ENCODE measurements around the gene EED.

EED gene

DNA sequence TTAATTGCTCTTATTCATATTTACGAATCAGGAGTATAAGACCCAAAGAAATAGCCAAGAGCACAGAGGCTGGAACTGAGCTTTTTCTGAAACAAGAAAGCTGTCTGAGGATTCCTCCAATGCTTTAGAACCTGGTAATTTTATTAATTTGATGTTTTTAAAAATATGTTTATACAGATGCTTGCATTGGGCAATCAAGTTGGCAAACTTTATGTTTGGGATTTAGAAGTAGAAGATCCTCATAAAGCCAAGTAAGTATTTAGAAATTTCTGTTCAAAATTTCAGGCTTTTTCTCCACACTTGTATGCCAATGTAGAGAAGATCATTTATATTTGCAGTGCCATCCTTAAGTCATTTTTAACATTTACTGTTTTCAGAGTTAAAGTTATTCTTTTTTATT, 33.2 kb downstream of the EED start:
- Histone ChIP-seq H3K9me2 (replicated peaks; ENCODE audit: control insufficient read depth, low read length) (no peaks in the 10 kb centered on the region), H4K20me1 (ENCODE audit: control insufficient read depth, insufficient read depth, low read depth, low read length) (peaks cover 6% of the 10 kb centered on the region; the same call in 1 of the 2 replicates), H3K36me3 (ENCODE audit: control insufficient read depth, low read length) (peaks cover 77% of the 10 kb centered on the region), H3K4me3 (ENCODE audit: low read length) (no peak overlapping the region), H3K79me2 (ENCODE audit: control insufficient read depth, low read length) (peaks cover 31% of the 10 kb centered on the region), H3K4me1 (ENCODE audit: control insufficient read depth, low read length) (no peaks in the 10 kb centered on the region), H3F3A (ENCODE audit: control insufficient read depth, insufficient read depth) (0 out of 2 replicates have a peak, but pooled peaks cover 3% of the 10 kb centered on the region), H3K27me3 (ENCODE audit: control insufficient read depth, low read length) (no peaks in the 10 kb centered on the region), H3K27ac (ENCODE audit: low read depth, low read length) (no peak overlapping the region), H3K9me3 (ENCODE audit: control insufficient read depth, insufficient read depth, low read length) (no peaks in the 10 kb centered on the region), H3K4me2 (ENCODE audit: low read length) (no peak overlapping the region)
- TF ChIP-seq EZH2phosphoT487 (IDR thresholded peaks at IDR 0.05; ENCODE audit: borderline replicate concordance, low read length): no peak
- TF ChIP-seq, protein P1, sequence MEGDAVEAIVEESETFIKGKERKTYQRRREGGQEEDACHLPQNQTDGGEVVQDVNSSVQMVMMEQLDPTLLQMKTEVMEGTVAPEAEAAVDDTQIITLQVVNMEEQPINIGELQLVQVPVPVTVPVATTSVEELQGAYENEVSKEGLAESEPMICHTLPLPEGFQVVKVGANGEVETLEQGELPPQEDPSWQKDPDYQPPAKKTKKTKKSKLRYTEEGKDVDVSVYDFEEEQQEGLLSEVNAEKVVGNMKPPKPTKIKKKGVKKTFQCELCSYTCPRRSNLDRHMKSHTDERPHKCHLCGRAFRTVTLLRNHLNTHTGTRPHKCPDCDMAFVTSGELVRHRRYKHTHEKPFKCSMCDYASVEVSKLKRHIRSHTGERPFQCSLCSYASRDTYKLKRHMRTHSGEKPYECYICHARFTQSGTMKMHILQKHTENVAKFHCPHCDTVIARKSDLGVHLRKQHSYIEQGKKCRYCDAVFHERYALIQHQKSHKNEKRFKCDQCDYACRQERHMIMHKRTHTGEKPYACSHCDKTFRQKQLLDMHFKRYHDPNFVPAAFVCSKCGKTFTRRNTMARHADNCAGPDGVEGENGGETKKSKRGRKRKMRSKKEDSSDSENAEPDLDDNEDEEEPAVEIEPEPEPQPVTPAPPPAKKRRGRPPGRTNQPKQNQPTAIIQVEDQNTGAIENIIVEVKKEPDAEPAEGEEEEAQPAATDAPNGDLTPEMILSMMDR (IDR thresholded peaks at IDR 0.05; ENCODE audit: low read depth, low read length, poor library complexity, severe bottlenecking): no peak

DNA sequence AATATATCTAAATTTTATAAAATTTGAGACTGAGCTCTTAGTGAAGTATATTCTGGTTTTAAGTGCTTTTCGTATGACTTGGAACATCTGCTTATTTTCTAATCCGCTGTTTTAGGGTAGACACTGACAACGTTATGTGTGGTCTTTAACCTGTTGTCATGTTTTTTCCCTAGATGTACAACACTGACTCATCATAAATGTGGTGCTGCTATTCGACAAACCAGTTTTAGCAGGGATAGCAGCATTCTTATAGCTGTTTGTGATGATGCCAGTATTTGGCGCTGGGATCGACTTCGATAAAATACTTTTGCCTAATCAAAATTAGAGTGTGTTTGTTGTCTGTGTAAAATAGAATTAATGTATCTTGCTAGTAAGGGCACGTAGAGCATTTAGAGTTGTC, 33.7 kb downstream of the EED start:
- H3K9me3 ChIP-seq (ENCODE audit: control insufficient read depth, insufficient read depth, low read length): no peaks in the 10 kb centered on the region
- no peak for TF ChIP-seq EZH2phosphoT487 (IDR thresholded peaks at IDR 0.05; ENCODE audit: borderline replicate concordance, low read length)
- TF ChIP-seq, protein P1 (IDR thresholded peaks at IDR 0.05; ENCODE audit: low read depth, low read length, poor library complexity, severe bottlenecking): no peak
- H3K9me2 ChIP-seq (replicated peaks; ENCODE audit: control insufficient read depth, low read length): no peaks in the 10 kb centered on the region
- no peaks in the 10 kb centered on the region for H3K27me3 ChIP-seq (ENCODE audit: control insufficient read depth, low read length)
- H3F3A ChIP-seq (ENCODE audit: control insufficient read depth, insufficient read depth): 0 out of 2 replicates have a peak, but pooled peaks cover 3% of the 10 kb centered on the region
- no peaks in the 10 kb centered on the region for H3K4me1 ChIP-seq (ENCODE audit: control insufficient read depth, low read length)
- no peak overlapping the region for H3K4me3 ChIP-seq (ENCODE audit: low read length)
- no peak overlapping the region for H3K4me2 ChIP-seq (ENCODE audit: low read length)
- peaks cover 27% of the 10 kb centered on the region for H3K79me2 ChIP-seq (ENCODE audit: control insufficient read depth, low read length)
- H3K27ac ChIP-seq (ENCODE audit: low read depth, low read length): no peak overlapping the region
- H3K36me3 ChIP-seq (ENCODE audit: control insufficient read depth, low read length): peaks cover 72% of the 10 kb centered on the region
- peaks cover 6% of the 10 kb centered on the region; the same call in 1 of the 2 replicates for H4K20me1 ChIP-seq (ENCODE audit: control insufficient read depth, insufficient read depth, low read depth, low read length)

DNA sequence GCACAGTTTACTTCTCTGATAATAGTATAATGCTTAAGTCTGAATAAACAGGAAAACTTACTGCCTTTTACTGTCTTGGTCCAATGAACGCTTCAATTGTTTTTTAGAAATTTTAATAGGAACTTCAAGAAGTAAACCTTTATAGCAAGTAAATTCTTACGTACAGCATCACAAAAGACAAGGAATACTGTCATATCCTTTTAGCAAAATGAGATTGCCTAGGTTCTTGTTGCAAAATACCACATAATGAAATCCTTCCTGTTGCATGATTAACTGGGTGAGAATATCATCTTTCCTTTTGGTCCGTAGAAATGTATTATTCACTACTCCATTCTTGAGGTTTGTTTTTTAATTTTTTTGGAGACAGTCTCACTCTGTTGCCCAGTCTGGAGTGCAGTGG, 35.2 kb downstream of the EED start:
- no peaks in the 10 kb centered on the region for H3K27me3 ChIP-seq (ENCODE audit: control insufficient read depth, low read length)
- H3K4me1 ChIP-seq (ENCODE audit: control insufficient read depth, low read length): no peaks in the 10 kb centered on the region
- no peak overlapping the region for H3K4me2 ChIP-seq (ENCODE audit: low read length)
- TF ChIP-seq, protein P1 (IDR thresholded peaks at IDR 0.05; ENCODE audit: low read depth, low read length, poor library complexity, severe bottlenecking): no peak
- TF ChIP-seq EZH2phosphoT487 (IDR thresholded peaks at IDR 0.05; ENCODE audit: borderline replicate concordance, low read length): no peak
- no peaks in the 10 kb centered on the region for H3K9me3 ChIP-seq (ENCODE audit: control insufficient read depth, insufficient read depth, low read length)
- H4K20me1 ChIP-seq (ENCODE audit: control insufficient read depth, insufficient read depth, low read depth, low read length): peaks cover under 1% of the 10 kb centered on the region; the same call in 1 of the 2 replicates
- peaks cover 11% of the 10 kb centered on the region for H3K79me2 ChIP-seq (ENCODE audit: control insufficient read depth, low read length)
- H3K9me2 ChIP-seq (replicated peaks; ENCODE audit: control insufficient read depth, low read length): no peaks in the 10 kb centered on the region
- no peak overlapping the region for H3K4me3 ChIP-seq (ENCODE audit: low read length)
- 0 out of 2 replicates have a peak, but pooled peaks cover 3% of the 10 kb centered on the region for H3F3A ChIP-seq (ENCODE audit: control insufficient read depth, insufficient read depth)
- H3K36me3 ChIP-seq (ENCODE audit: control insufficient read depth, low read length): peaks cover 66% of the 10 kb centered on the region
- no peak overlapping the region for H3K27ac ChIP-seq (ENCODE audit: low read depth, low read length)

Data from DOHH2 (cell line).